Measurements from ENCODE around the gene SLC12A5. TPM values are rescaled to one million over a fixed set of nuclear protein-coding genes. Genes with fewer than 3 reads are reported as not detected.

Gene SLC12A5
- total RNA-seq, 1 donor from 2014 or later, result 3.9 TPM

- DNase-seq (ENCODE audit: low spot score) (no peak), ATAC-seq (peak; percentile 59)
- intact Hi-C loops (cut with DNase I), result no loop called here
These were observed 7.4 kb upstream of the SLC12A5 start for GRCh38 chr20:46021361-46022359.

DNA sequence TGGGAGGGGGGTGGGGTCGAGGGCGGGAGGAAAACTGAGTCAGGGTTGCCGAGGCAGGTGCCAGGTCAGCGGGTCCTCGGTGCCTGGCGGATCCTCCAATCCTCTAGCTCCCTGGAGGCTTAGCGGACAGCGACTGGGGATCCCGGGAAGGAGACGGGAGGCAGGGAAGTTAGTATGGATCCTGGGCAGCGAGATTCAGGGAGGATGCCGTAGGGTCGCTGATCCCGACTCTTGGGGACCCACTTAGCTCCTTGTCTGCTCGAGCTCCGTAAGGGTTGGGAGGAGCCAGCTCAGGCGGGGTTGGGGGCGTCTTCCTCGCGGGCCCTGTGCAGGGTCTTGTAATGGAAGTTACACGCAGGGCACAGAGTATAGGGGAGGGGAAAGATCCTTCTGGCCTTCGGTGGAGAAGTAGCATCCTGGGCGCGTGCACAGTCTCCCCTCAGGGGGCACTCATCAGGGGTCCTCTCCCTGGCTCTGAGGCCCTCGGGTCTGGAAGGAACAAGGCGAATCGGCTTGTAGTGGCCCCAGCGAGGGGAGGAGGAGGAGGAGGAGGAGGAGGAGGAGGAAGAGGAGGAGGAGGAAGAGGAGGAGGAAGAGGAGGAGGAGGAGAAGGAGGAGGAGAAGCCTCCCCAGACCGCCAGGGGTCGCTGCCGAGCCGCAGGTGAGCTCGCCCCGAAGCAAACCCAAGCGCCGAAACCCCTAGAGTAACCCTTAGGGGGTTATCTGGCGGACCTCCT is 6.4 kb upstream of the SLC12A5 start:
- intact Hi-C loops (cut with DNase I), result no loop called here
- ATAC-seq, result peak; percentile 78
- DNase-seq (ENCODE audit: low spot score), result peak; percentile 81

DNA sequence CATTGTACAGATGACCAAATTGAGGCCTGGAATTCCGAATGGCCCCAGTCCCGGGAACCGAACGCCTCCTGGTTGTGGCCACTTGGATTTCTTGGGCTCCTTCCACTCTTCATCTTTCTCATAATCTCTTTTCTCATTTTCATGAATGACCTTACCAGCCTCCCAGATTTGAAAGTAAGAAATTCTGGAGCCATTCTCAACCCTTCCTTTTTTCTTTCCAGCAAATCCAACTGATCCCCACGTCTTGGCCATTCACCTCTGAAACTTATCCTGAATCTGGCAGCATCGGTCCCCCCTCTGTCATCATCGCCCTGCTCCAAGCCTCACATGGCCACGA is 5.9 kb upstream of the SLC12A5 start:
- no peak for DNase-seq (ENCODE audit: low spot score)
- no peak for ATAC-seq
- intact Hi-C loops (cut with DNase I), result no loop called here

- intact Hi-C loops (cut with DNase I), result no loop called here
- no peak for ATAC-seq
- DNase-seq (ENCODE audit: low spot score), result no peak
These were observed 5.0 kb upstream of the SLC12A5 start for GRCh38 chr20:46023999-46024398.

- intact Hi-C loops (cut with DNase I), result no loop called here
- ATAC-seq (no peak), DNase-seq (ENCODE audit: low spot score) (no peak)
These were observed 3.6 kb upstream of the SLC12A5 start for GRCh38 chr20:46025376-46025783.

- ATAC-seq (no peak), DNase-seq (ENCODE audit: low spot score) (no peak)
- intact Hi-C loops (cut with DNase I), result no loop called here
These were observed 1.7 kb upstream of the SLC12A5 start for GRCh38 chr20:46027245-46027853.

GRCh38 chr20:46028110-46028509 is 905 bp upstream of the SLC12A5 start:
- ATAC-seq, result no peak
- intact Hi-C loops (cut with DNase I), result no loop called here
- no peak for DNase-seq (ENCODE audit: low spot score)

DNA sequence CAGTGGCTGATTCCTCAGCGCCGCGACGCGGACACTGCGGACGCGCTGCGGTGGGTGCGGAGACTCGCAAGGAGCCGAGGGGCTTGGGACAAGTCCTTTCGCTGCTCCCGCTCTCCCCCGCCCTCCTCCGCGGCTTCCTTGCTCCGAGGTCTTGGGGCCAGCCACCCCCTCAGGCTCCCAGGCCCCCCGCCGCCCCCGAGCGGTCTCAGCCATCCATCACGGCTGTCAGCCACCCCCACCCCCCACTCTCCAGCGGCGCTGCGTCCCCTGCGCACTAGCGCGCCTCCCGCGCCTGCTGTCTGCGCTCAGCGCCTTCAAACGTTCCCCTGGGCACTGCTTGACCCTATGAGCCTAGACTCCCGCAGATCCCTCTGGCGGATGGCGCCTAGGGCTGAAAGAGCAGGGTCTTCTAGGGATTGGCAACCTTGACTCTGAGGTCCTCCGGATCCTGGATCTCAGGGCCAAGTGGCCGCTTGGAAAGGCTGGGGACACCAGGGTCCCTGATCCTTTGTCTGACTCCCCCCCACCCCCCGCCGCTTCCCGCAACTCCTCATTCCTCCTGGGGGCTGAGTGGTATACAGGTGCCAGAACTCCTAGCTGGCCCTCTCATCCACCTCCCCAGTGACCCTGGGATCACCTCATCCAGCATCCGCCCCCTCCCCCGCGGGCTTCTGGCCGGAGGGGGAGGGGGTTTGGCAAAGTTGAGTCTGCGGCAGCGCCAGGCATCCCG is 1.4 kb downstream of the SLC12A5 start:
- DNase-seq (ENCODE audit: low spot score), result no peak
- ATAC-seq, result no peak
- intact Hi-C loops (cut with DNase I), result no loop called here

GRCh38 chr20:46031014-46031569 is 2.1 kb downstream of the SLC12A5 start:
- intact Hi-C loops (cut with DNase I), result no loop called here
- ATAC-seq (no peak), DNase-seq (ENCODE audit: low spot score) (no peak)

DNA sequence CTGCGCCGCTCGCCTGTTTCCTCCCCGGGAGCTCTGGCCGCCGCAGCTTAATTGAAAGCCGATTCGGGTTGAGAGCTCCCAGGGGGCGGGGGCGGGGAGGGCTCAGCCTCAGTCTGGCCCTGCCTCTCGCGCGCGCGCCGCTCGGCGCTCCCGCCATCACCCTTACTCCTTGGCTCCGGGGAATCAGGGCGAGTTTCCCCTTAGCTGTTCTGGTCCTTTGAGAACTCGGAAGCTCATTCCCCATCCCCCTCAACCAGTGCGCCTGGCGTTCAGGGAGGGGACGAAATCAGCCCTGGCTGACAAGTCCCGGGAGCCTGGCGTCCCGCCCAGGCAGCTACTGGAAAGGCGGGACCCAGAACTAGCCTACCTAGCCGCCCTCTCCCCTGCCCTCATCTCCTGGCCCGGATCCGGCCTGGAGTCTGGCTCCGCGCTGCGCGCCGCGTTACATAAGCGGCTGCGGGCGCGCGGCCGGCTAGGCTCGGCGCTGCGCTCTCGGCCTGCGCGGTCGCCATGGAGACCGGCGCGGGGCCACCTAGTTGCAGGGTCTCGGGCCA is 2.8 kb downstream of the SLC12A5 start:
- intact Hi-C loops (cut with DNase I), result no loop called here
- ATAC-seq (no peak), DNase-seq (ENCODE audit: low spot score) (no peak)

DNA sequence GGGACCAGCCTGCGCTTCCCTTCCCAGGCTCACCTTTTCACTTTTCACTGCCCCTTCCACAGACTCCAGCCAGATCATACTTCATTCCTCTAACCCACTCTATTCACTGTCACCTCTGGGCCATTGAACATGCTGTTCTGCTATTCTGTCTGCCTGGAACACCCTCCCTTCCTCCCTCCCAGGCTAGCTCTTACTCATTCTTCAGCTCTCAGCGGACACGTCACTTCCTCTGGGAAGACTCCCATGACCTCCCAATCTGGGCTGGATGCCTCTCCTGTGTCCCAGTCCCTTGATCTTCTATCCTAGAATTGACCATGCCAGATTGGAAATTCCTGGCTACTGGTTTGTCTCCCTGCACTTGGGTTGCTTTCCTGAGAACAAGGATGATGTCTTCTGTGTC is 5.0 kb downstream of the SLC12A5 start:
- DNase-seq (ENCODE audit: low spot score) (no peak), ATAC-seq (no peak)
- intact Hi-C loops (cut with DNase I), result no loop called here

GRCh38 chr20:46035253-46035652 is 6.2 kb downstream of the SLC12A5 start:
- DNase-seq (ENCODE audit: low spot score) (no peak), ATAC-seq (no peak)
- intact Hi-C loops (cut with DNase I), result no loop called here

DNA sequence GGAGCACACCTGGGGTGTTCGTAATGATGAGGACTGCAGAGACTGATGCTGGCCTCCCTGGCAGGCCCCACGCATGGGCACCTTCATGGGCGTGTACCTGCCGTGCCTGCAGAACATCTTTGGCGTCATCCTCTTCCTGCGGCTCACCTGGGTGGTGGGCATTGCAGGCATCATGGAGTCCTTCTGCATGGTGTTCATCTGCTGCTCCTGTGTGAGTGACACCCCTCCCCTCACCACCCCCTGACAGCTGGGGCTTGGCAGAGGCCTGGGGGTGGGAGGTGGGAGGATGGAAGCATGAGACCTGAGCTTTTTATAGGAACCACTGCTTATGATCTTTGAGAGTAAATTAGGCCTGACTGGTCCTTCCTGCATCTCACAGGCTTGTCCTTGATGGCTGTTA is 6.7 kb downstream of the SLC12A5 start:
- ATAC-seq (no peak), DNase-seq (ENCODE audit: low spot score) (no peak)
- intact Hi-C loops (cut with DNase I), result no loop called here

- ATAC-seq, result no peak
- DNase-seq (ENCODE audit: low spot score), result no peak
These were observed 7.4 kb downstream of the SLC12A5 start for GRCh38 chr20:46036370-46036769.

DNA sequence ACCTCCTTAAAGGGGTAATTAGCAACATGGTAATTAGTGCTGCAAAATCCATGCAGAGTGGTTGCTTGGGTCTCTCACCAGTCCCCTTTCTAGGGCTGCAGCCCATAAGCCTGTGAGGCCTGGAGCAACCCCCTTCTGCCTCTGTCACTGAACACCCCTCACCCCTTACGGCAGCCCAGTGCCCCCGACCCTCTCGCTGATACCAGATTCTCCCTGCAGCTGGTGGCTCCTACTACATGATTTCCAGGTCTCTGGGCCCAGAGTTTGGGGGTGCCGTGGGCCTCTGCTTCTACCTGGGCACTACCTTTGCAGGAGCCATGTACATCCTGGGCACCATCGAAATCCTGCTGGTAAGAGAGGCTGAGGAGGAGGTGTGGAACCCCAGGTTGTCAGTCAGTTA is 8.0 kb downstream of the SLC12A5 start:
- ATAC-seq (no peak), DNase-seq (ENCODE audit: low spot score) (no peak)

More at GRCh38 chr20:46036370-46036769, 7.4 kb downstream of the SLC12A5 start:
- intact Hi-C loops (cut with DNase I), result no loop called here

GRCh38 chr20:46040902-46041535 is 12.0 kb downstream of the SLC12A5 start:
- no peak for DNase-seq (ENCODE audit: low spot score)
- intact Hi-C loops (cut with DNase I), result no loop called here
- no peak for ATAC-seq

More for the DNA sequence above, 8.0 kb downstream of the SLC12A5 start:
- intact Hi-C loops (cut with DNase I), result no loop called here

GRCh38 chr20:46043556-46043955 is 14.5 kb downstream of the SLC12A5 start:
- intact Hi-C loops (cut with DNase I), result no loop called here
- DNase-seq (ENCODE audit: low spot score), result no peak
- ATAC-seq, result no peak

- DNase-seq (ENCODE audit: low spot score) (no peak), ATAC-seq (no peak)
- intact Hi-C loops (cut with DNase I), result no loop called here
These were observed 15.9 kb downstream of the SLC12A5 start for GRCh38 chr20:46044896-46045295.

Data from sciatic nerve (tissue), 2 donors.